Left lung (tissue), 14 donors: ENCODE measurements around the gene FLII. TPM values are rescaled to one million over a fixed set of nuclear protein-coding genes. Genes with fewer than 3 reads are reported as not detected.
A peak's percentile ranks its signal among the peaks of the same experiment; 100 is the strongest.
"Not testable (repeated sequence)": the region's sequence is repeated elsewhere in the genome, so short reads cannot be mapped to it uniquely, and the experiment has no call there.

Experiments
- ATAC-seq: fragments of 200-7000 bp; cut with Tn5 transposase; one replicate; pipeline ENCODE4 v1.9.1; 2020; ENCODE audit warnings: moderate library complexity
- DNase-seq, 4 donors: peaks; one replicate each; pipeline ENCODE4 v3.0.0-alpha.2; 2013 to 2020
- H3K27ac ChIP-seq, 2 donors: fragments of 200-600 bp; sonication (generic) in 1 of 2; one replicate each; pipeline versions ENCODE4 v1.5.0 to v1.8.0; 2020 to 2021
- H3K27me3 ChIP-seq, 2 donors: fragments of 200-600 bp; sonication (generic) in 1 of 2; one replicate each; pipeline versions ENCODE4 v1.5.0 to v1.8.0; 2020 to 2021
- H3K36me3 ChIP-seq, 2 donors: fragments of 200-600 bp; sonication (generic) in 1 of 2; one replicate each; pipeline versions ENCODE4 v1.5.0 to v1.8.0; 2020 to 2021
- H3K4me1 ChIP-seq, 2 donors: fragments of 200-600 bp; one replicate each; pipeline ENCODE4 v1.8.0; 2021
- H3K4me3 ChIP-seq, 2 donors: fragments of 200-600 bp; sonication (generic) in 1 of 2; one replicate each; pipeline versions ENCODE4 v1.5.0 to v1.8.0; 2020 to 2021; ENCODE audit warnings: mild to moderate bottlenecking in 1 of 2
- H3K9me3 ChIP-seq, 2 donors: fragments of 200-600 bp; sonication (generic) in 1 of 2; one replicate each; pipeline versions ENCODE4 v1.5.0 to v1.8.0; 2020 to 2021
- CTCF ChIP-seq, 2 donors: fragments of 200-600 bp; sonication (generic) in 1 of 2; IDR thresholded peaks; one replicate each; pipeline versions ENCODE4 v1.5.0 to v1.8.0; 2021; ENCODE audit warnings: antibody characterized with exemption in 2 of 2
- intact Hi-C, 2 donors: fragments of 100-400 bp; cut with DNase I; formaldehyde crosslinking; loops; one replicate each; pipeline versions ENCODE4 v1.11.2 to v1.14.2; 2022
- long read RNA-seq, 12 donors: library from polyadenylated mRNA in 2 of 12; unstranded in 2 of 12; transcript quantifications; one replicate each; pipeline ENCODE4 v2.0.0 and lab custom pipeline, GENCODE V29; 2019 to 2026
- polyA plus RNA-seq, 6 donors: library from polyadenylated mRNA; unstranded; fragments of 120-200 nt; gene quantifications; one replicate each; pipeline ENCODE4 v1.2.1, GENCODE V29; 2013; ENCODE audit not compliant: insufficient read length in 6 of 6
- total RNA-seq, 2 donors: library from RNA; stranded (reverse); fragmentation: NEBNext Ultra II Directional; extraction: Animal tissue kit (Norgen Biotek cat#: 25700); gene quantifications; one replicate each; pipeline ENCODE4 v1.2.1, GENCODE V29; 2021
- donor health status: DM: no; HTN: yes; CAD: no.
- donor health status: DM: no; HTN: no; CAD: no.

FLII gene
- total RNA-seq (100 to 1,000 TPM; 313 to 381 TPM), polyA plus RNA-seq (100 to 1,000 TPM; 124 to 158 (median 142) TPM)
- long read RNA-seq, donor 1, full-length matches to known transcripts: 13 of 34 reads
- long read RNA-seq, donor 1, partial matches to known transcripts: 21 of 34 reads
- long read RNA-seq, donor 1, other reads (novel, unspliced or antisense): 0 of 34 reads
- long read RNA-seq, donor 2, full-length matches to known transcripts: 10 of 36 reads
- long read RNA-seq, donor 2, partial matches to known transcripts: 18 of 36 reads
- long read RNA-seq, donor 2, other reads (novel, unspliced or antisense): 8 of 36 reads
- long read RNA-seq, donor 3, full-length matches to known transcripts: 4 of 4 reads
- long read RNA-seq, donor 3, partial matches to known transcripts: 0 of 4 reads
- long read RNA-seq, donor 3, other reads (novel, unspliced or antisense): 0 of 4 reads
- long read RNA-seq, donor 4, full-length matches to known transcripts: 4 of 18 reads
- long read RNA-seq, donor 4, partial matches to known transcripts: 10 of 18 reads
- long read RNA-seq, donor 4, other reads (novel, unspliced or antisense): 4 of 18 reads
- long read RNA-seq, donor 5, partial matches to known transcripts: 20 of 34 reads
- long read RNA-seq, donor 5, other reads (novel, unspliced or antisense): 6 of 34 reads
- long read RNA-seq, donor 6, full-length matches to known transcripts: 7 of 24 reads
- long read RNA-seq, donor 6, partial matches to known transcripts: 12 of 24 reads
- long read RNA-seq, donor 6, other reads (novel, unspliced or antisense): 5 of 24 reads
- long read RNA-seq, donor 7, partial matches to known transcripts: 0 of 6 reads
- long read RNA-seq, donor 7, other reads (novel, unspliced or antisense): 5 of 6 reads
- long read RNA-seq, donor 8, transcript FLII-207 (7 exons, 878 nt): major isoform, 6 of 19 reads
- long read RNA-seq, donor 8, partial matches to known transcripts: 9 of 19 reads
- long read RNA-seq, donor 8, other reads (novel, unspliced or antisense): 0 of 19 reads
- long read RNA-seq, donor 9: 0 reads
- long read RNA-seq, donor 10, full-length matches to known transcripts: 5 of 25 reads
- long read RNA-seq, donor 10, partial matches to known transcripts: 17 of 25 reads
- long read RNA-seq, donor 10, other reads (novel, unspliced or antisense): 3 of 25 reads
- long read RNA-seq, donor 11: 0 reads
- long read RNA-seq, donor 12, full-length matches to known transcripts: 3 of 8 reads
- long read RNA-seq, donor 12, partial matches to known transcripts: 5 of 8 reads
- long read RNA-seq, donor 12, other reads (novel, unspliced or antisense): 0 of 8 reads

- Histone ChIP-seq H3K36me3 (peaks cover 0 to 42% of the 10 kb centered on the region in 2 donors), H3K27ac (peak within 1 kb of the TSS; percentile 92 to 99), H3K27me3 (no peaks in the 10 kb centered on the region), H3K9me3 (no peaks in the 10 kb centered on the region), H3K4me3 (peak within 1 kb of the TSS; percentile 98 to 99), H3K4me1 (peaks cover 22 to 48% of the 10 kb centered on the region in 2 donors)
- ATAC-seq (peak; percentile 66), DNase-seq (peak; percentile 39 to 93 (median 50))
- intact Hi-C loops: no loop called here
- no peak for TF ChIP-seq CTCF (IDR thresholded peaks at IDR 0.05)
Measured at GRCh38 chr17:18258356-18259038, at the start of gene FLII. FLII (minus strand) TSS chr17:18258738; CDS start chr17:18258690, 48 bp downstream.

- H3K4me3 ChIP-seq, DNase-seq, ATAC-seq, H3K9me3 ChIP-seq, intact Hi-C loops, H3K27me3 ChIP-seq, H3K27ac ChIP-seq: not testable (repeated sequence)
- H3K4me1 ChIP-seq: peaks cover 0 to 29% of the 10 kb centered on the region in 2 donors
- peaks cover 0 to 94% of the 10 kb centered on the region in 2 donors for H3K36me3 ChIP-seq
Measured at GRCh38 chr17:18303206-18303605, 44.7 kb upstream of the FLII start.

GRCh38 chr17:18300725-18301480, 42.4 kb upstream of the FLII start:
- H3K36me3 ChIP-seq: peaks cover 0 to 71% of the 10 kb centered on the region in 2 donors
- H3K27ac ChIP-seq: peak overlapping the region in 1 of 2 donors; percentile 77
- H3K9me3 ChIP-seq: no peaks in the 10 kb centered on the region
- intact Hi-C loops: no loop called here
- no peaks in the 10 kb centered on the region for H3K27me3 ChIP-seq
- peaks cover 0 to 43% of the 10 kb centered on the region in 2 donors for H3K4me1 ChIP-seq
- H3K4me3 ChIP-seq: no peak overlapping the region
- ATAC-seq: peak; percentile 62
- DNase-seq: no peak
- no peak for TF ChIP-seq CTCF (IDR thresholded peaks at IDR 0.05)

GRCh38 chr17:18298061-18298460, 39.5 kb upstream of the FLII start:
- ATAC-seq, intact Hi-C loops, H3K27me3 ChIP-seq, H3K4me3 ChIP-seq, H3K27ac ChIP-seq, H3K9me3 ChIP-seq, DNase-seq: not testable (repeated sequence)
- peaks cover 0 to 63% of the 10 kb centered on the region in 2 donors for H3K36me3 ChIP-seq
- H3K4me1 ChIP-seq: peaks cover 0 to 43% of the 10 kb centered on the region in 2 donors
